ENCODE data around the gene SLC9A5. TPM values are rescaled to one million over a fixed set of nuclear protein-coding genes. Genes with fewer than 3 reads are reported as not detected.
A peak's percentile ranks its signal among the peaks of the same experiment; 100 is the strongest.

The SLC9A5 gene
- total and polyA plus RNA-seq, 7 experiments from 2014 or later = 0.11 to 3.7 (median 1.7) TPM

- H3K4me1 Mint-ChIP-seq = no peaks in the 10 kb centered on the region
- ChIA-PET POLR2A (interaction anchor here (0.6 kb wide), 1 partner anchor 45 kb away, joined by 3 read pairs; no protein-coding TSS in a partner anchor), CTCF (interaction anchor here (0.7 kb wide), 1 partner anchor 16 kb away, joined by 3 read pairs; no protein-coding TSS in a partner anchor)
Measured at GRCh38 chr16:67269766-67270165, 21.0 kb downstream of the SLC9A5 start.

GRCh38 chr16:67270931-67271338 lies 22.2 kb downstream of the SLC9A5 start:
- Mint-ChIP-seq H3K9me3 (no peaks in the 10 kb centered on the region), H3K4me3 (no peak overlapping the region), H3K27me3 (peaks cover 0 to 5% (median 0%) of the 10 kb centered on the region in 5 donors), H3K27ac (no peak overlapping the region), H3K36me3 (peaks cover 0 to 3% (median 0%) of the 10 kb centered on the region in 5 donors), H3K4me1 (peaks cover 0 to 4% (median 0%) of the 10 kb centered on the region in 7 donors)
- ATAC-seq (no peak), DNase-seq (no peak)
- ChIA-PET CTCF (no interaction called here), POLR2A (no interaction called here)
- no peaks in the 10 kb centered on the region for H3K27me3 ChIP-seq (ENCODE audit: control insufficient read depth in 2 of 2, insufficient read depth in 2 of 2, low read length in 2 of 2)
- no peak overlapping the region for H3K4me3 ChIP-seq (ENCODE audit: low read length)
- no peaks in the 10 kb centered on the region for H3K36me3 ChIP-seq (ENCODE audit: control insufficient read depth in 2 of 3, insufficient read depth in 3 of 3, low read length in 3 of 3)
- no peak overlapping the region for H3K27ac ChIP-seq (ENCODE audit: low read depth, low read length)
- intact Hi-C loops (cut with micrococcal nuclease) = loop anchor here in 1 of 2 donors (10.0 kb wide), 1 partner anchor 194 kb away; no protein-coding TSS in a partner anchor
- H3K9me3 ChIP-seq (ENCODE audit: control insufficient read depth in 2 of 3, low read length in 3 of 3) = no peaks in the 10 kb centered on the region
- H3K4me1 ChIP-seq (ENCODE audit: control insufficient read depth in 2 of 2, insufficient read depth in 2 of 2, low read length in 2 of 2) = no peaks in the 10 kb centered on the region

More at GRCh38 chr16:67269766-67270165, 21.0 kb downstream of the SLC9A5 start:
- H3K9me3 ChIP-seq (ENCODE audit: control insufficient read depth in 2 of 3, low read length in 3 of 3) = no peaks in the 10 kb centered on the region
- Mint-ChIP-seq H3K36me3 (peaks cover 0 to 3% (median 0%) of the 10 kb centered on the region in 5 donors), H3K27ac (peak overlapping the region in 1 of 9 donors; percentile 25), H3K27me3 (peaks cover 0 to 9% (median 0%) of the 10 kb centered on the region in 5 donors), H3K9me3 (no peaks in the 10 kb centered on the region), H3K4me3 (no peak overlapping the region)
- DNase-seq (no peak), ATAC-seq (no peak)
- intact Hi-C loops (cut with micrococcal nuclease) = loop anchor here in 1 of 2 donors (10.0 kb wide), 1 partner anchor 195 kb away; no protein-coding TSS in a partner anchor
- H3K27me3 ChIP-seq (ENCODE audit: control insufficient read depth in 2 of 2, insufficient read depth in 2 of 2, low read length in 2 of 2) = no peaks in the 10 kb centered on the region
- no peak overlapping the region for H3K27ac ChIP-seq (ENCODE audit: low read depth, low read length)
- no peak overlapping the region for H3K4me3 ChIP-seq (ENCODE audit: low read length)
- no peaks in the 10 kb centered on the region for H3K36me3 ChIP-seq (ENCODE audit: control insufficient read depth in 2 of 3, insufficient read depth in 3 of 3, low read length in 3 of 3)
- no peaks in the 10 kb centered on the region for H3K4me1 ChIP-seq (ENCODE audit: control insufficient read depth in 2 of 2, insufficient read depth in 2 of 2, low read length in 2 of 2)

GRCh38 chr16:67271446-67271845 lies 22.7 kb downstream of the SLC9A5 start:
- Histone ChIP-seq H3K4me3 (ENCODE audit: low read length) (no peak overlapping the region), H3K27me3 (ENCODE audit: control insufficient read depth in 2 of 2, insufficient read depth in 2 of 2, low read length in 2 of 2) (no peaks in the 10 kb centered on the region), H3K4me1 (ENCODE audit: control insufficient read depth in 2 of 2, insufficient read depth in 2 of 2, low read length in 2 of 2) (no peaks in the 10 kb centered on the region), H3K36me3 (ENCODE audit: control insufficient read depth in 2 of 3, insufficient read depth in 3 of 3, low read length in 3 of 3) (peaks cover 0 to 2% (median 0%) of the 10 kb centered on the region in 3 experiments), H3K27ac (ENCODE audit: low read depth, low read length) (no peak overlapping the region), H3K9me3 (ENCODE audit: control insufficient read depth in 2 of 3, low read length in 3 of 3) (no peaks in the 10 kb centered on the region)
- H3K27me3 Mint-ChIP-seq = peaks cover 0 to 5% (median 0%) of the 10 kb centered on the region in 5 donors
- DNase-seq = no peak
- ChIA-PET POLR2A (no interaction called here), CTCF (no interaction called here)
- intact Hi-C loops (cut with micrococcal nuclease) = loop anchor here in 1 of 2 donors (10.0 kb wide), 1 partner anchor 193 kb away; no protein-coding TSS in a partner anchor
- H3K27ac Mint-ChIP-seq = no peak overlapping the region
- no peaks in the 10 kb centered on the region for H3K9me3 Mint-ChIP-seq
- no peak for ATAC-seq
- H3K4me3 Mint-ChIP-seq = no peak overlapping the region
- H3K4me1 Mint-ChIP-seq = peaks cover 2 to 7% (median 4%) of the 10 kb centered on the region in 7 donors
- H3K36me3 Mint-ChIP-seq = peaks cover 0 to 6% (median 4%) of the 10 kb centered on the region in 5 donors

GRCh38 chr16:67275321-67275720 lies 26.5 kb downstream of the SLC9A5 start:
- H3K27ac ChIP-seq (ENCODE audit: low read depth, low read length) = no peak overlapping the region
- no peaks in the 10 kb centered on the region for H3K27me3 ChIP-seq (ENCODE audit: control insufficient read depth in 2 of 2, insufficient read depth in 2 of 2, low read length in 2 of 2)
- peak overlapping the region in 2 of 9 donors; percentile 32 to 65 for H3K27ac Mint-ChIP-seq
- no peak for DNase-seq
- peaks cover 6 to 23% (median 18%) of the 10 kb centered on the region in 7 donors for H3K4me1 Mint-ChIP-seq
- H3K36me3 Mint-ChIP-seq = peaks cover 0 to 9% (median 7%) of the 10 kb centered on the region in 5 donors
- ChIA-PET POLR2A (no interaction called here), CTCF (no interaction called here)
- H3K36me3 ChIP-seq (ENCODE audit: control insufficient read depth in 2 of 3, insufficient read depth in 3 of 3, low read length in 3 of 3) = peaks cover 0 to 5% (median 0%) of the 10 kb centered on the region in 3 experiments
- peaks cover 9 to 25% of the 10 kb centered on the region in 2 donors for H3K4me1 ChIP-seq (ENCODE audit: control insufficient read depth in 2 of 2, insufficient read depth in 2 of 2, low read length in 2 of 2)
- no peaks in the 10 kb centered on the region for H3K9me3 Mint-ChIP-seq
- ATAC-seq = no peak
- intact Hi-C loops (cut with micrococcal nuclease) = loop anchor here in 1 of 2 donors (5.0 to 10.0 kb wide), 4 partner anchors 122 to 328 kb away; partner anchors contain the start of gene ZDHHC1
- no peaks in the 10 kb centered on the region for H3K9me3 ChIP-seq (ENCODE audit: control insufficient read depth in 2 of 3, low read length in 3 of 3)
- H3K4me3 Mint-ChIP-seq = no peak overlapping the region
- no peaks in the 10 kb centered on the region for H3K27me3 Mint-ChIP-seq
- H3K4me3 ChIP-seq (ENCODE audit: low read length) = no peak overlapping the region

GRCh38 chr16:67277294-67277998 lies 28.7 kb downstream of the SLC9A5 start:
- intact Hi-C loops (cut with micrococcal nuclease) = loop anchor here in 1 of 2 donors (5.0 to 10.0 kb wide), 4 partner anchors 120 to 330 kb away; partner anchors contain the start of gene ZDHHC1

GRCh38 chr16:67277999-67278772 lies 29.4 kb downstream of the SLC9A5 start:
- intact Hi-C loops (cut with micrococcal nuclease) = loop anchor here (2.0 to 10.0 kb wide), 9 partner anchors 31 to 331 kb away; partner anchors contain the start of genes ATP6V0D1 (in 1 of the 2), FHOD1 (in 1 of the 2), TMEM208 (in 1 of the 2) and ZDHHC1 (in 1 of the 2)

More at GRCh38 chr16:67277294-67277998, 28.7 kb downstream of the SLC9A5 start:
- peaks cover 9 to 27% of the 10 kb centered on the region in 2 donors for H3K4me1 ChIP-seq (ENCODE audit: control insufficient read depth in 2 of 2, insufficient read depth in 2 of 2, low read length in 2 of 2)
- H3K4me1 Mint-ChIP-seq = peaks cover 6 to 26% (median 18%) of the 10 kb centered on the region in 7 donors
- POLR2A ChIA-PET = no interaction called here
- peak overlapping the region; percentile 72 for H3K27ac ChIP-seq (ENCODE audit: low read depth, low read length)
- H3K4me3 ChIP-seq (ENCODE audit: low read length) = no peak overlapping the region
- CTCF ChIA-PET = interaction anchor here (0.6 kb wide), 1 partner anchor 10 kb away, joined by 7 read pairs; no protein-coding TSS in a partner anchor
- no peaks in the 10 kb centered on the region for H3K27me3 Mint-ChIP-seq
- peaks cover 0 to 8% (median 6%) of the 10 kb centered on the region in 5 donors for H3K36me3 Mint-ChIP-seq
- H3K9me3 ChIP-seq (ENCODE audit: control insufficient read depth in 2 of 3, low read length in 3 of 3) = no peaks in the 10 kb centered on the region
- no peak for ATAC-seq
- peak overlapping the region in 8 of 10 donors; percentile 18 to 88 (median 66) for H3K4me3 Mint-ChIP-seq
- peaks cover 0 to 11% (median 0%) of the 10 kb centered on the region in 3 experiments for H3K36me3 ChIP-seq (ENCODE audit: control insufficient read depth in 2 of 3, insufficient read depth in 3 of 3, low read length in 3 of 3)
- no peaks in the 10 kb centered on the region for H3K27me3 ChIP-seq (ENCODE audit: control insufficient read depth in 2 of 2, insufficient read depth in 2 of 2, low read length in 2 of 2)
- DNase-seq = no peak
- no peaks in the 10 kb centered on the region for H3K9me3 Mint-ChIP-seq
- H3K27ac Mint-ChIP-seq = peak overlapping the region in 6 of 9 donors; percentile 48 to 83 (median 64)

More at GRCh38 chr16:67277999-67278772, 29.4 kb downstream of the SLC9A5 start:
- ChIA-PET CTCF (no interaction called here), POLR2A (interaction anchor here (0.6 kb wide), 1 partner anchor 10 kb away, joined by 3 read pairs; no protein-coding TSS in a partner anchor)
- Mint-ChIP-seq H3K27me3 (no peaks in the 10 kb centered on the region), H3K4me1 (peaks cover 6 to 26% (median 18%) of the 10 kb centered on the region in 7 donors), H3K36me3 (peaks cover 0 to 8% (median 6%) of the 10 kb centered on the region in 5 donors), H3K27ac (peak overlapping the region; percentile 62 to 93 (median 78)), H3K9me3 (no peaks in the 10 kb centered on the region), H3K4me3 (peak overlapping the region; percentile 74 to 90 (median 83))
- Histone ChIP-seq H3K4me3 (ENCODE audit: low read length) (peak overlapping the region; percentile 70), H3K4me1 (ENCODE audit: control insufficient read depth in 2 of 2, insufficient read depth in 2 of 2, low read length in 2 of 2) (peaks cover 9 to 27% of the 10 kb centered on the region in 2 donors), H3K27ac (ENCODE audit: low read depth, low read length) (peak overlapping the region; percentile 72), H3K36me3 (ENCODE audit: control insufficient read depth in 2 of 3, insufficient read depth in 3 of 3, low read length in 3 of 3) (peaks cover 0 to 11% (median 0%) of the 10 kb centered on the region in 3 experiments), H3K9me3 (ENCODE audit: control insufficient read depth in 2 of 3, low read length in 3 of 3) (no peaks in the 10 kb centered on the region), H3K27me3 (ENCODE audit: control insufficient read depth in 2 of 2, insufficient read depth in 2 of 2, low read length in 2 of 2) (no peaks in the 10 kb centered on the region)
- DNase-seq (peak in 1 of 9 donors; percentile 19), ATAC-seq (no peak)
